H1 (cell line): Measurements from ENCODE around the gene RASGEF1B. TPM values are rescaled to one million over a fixed set of nuclear protein-coding genes. Genes with fewer than 3 reads are reported as not detected.

Experiments used
- MAX ChIP-seq: IDR thresholded peaks from 2 replicates; pipeline ENCODE4 v1.6.1; 2012; ENCODE audit warnings: inconsistent platforms
- RBBP5 ChIP-seq: IDR thresholded peaks from 2 replicates; pipeline ENCODE4 v1.7.1; 2012; ENCODE audit warnings: low read depth, mild to moderate bottlenecking, inconsistent platforms, low read length, moderate library complexity, borderline replicate concordance
- RFX5 ChIP-seq: IDR thresholded peaks from 2 replicates; pipeline ENCODE4 v1.6.1; 2011; ENCODE audit warnings: low read depth, low read length, improper control_type of control experiment, borderline replicate concordance
- TCF12 ChIP-seq: IDR thresholded peaks from 2 replicates; pipeline ENCODE4 v1.6.1; 2011; ENCODE audit warnings: low read depth, mild to moderate bottlenecking, low read length
- polyA plus RNA-seq, 7 experiments: library from polyadenylated mRNA; depleted of rRNA in 3 of 7; stranded (reverse) in 5 of 7; unstranded in 2 of 7; fragments of >200 nt in 5 of 7; fragments of 200-250 nt in 2 of 7; gene quantifications; 1 replicate in 5 of 7; 2 replicates in 1 of 7; 4 replicates in 1 of 7; pipeline versions ENCODE4 v1.2.1 to v1.2.3, GENCODE V29; 2011 to 2013; ENCODE audit warnings: missing spikeins in 2 of 7, mixed read lengths in 2 of 7
- total RNA-seq: library from RNA; stranded (reverse); fragmentation: NEBNext Ultra II Directional; extraction: Animal tissue kit (Norgen Biotek cat#: 25700); gene quantifications from 2 replicates; pipeline ENCODE4 v1.2.1, GENCODE V29; 2021

Gene RASGEF1B
- total and polyA plus RNA-seq, 2 of the 8 experiments (the other 6 are each of a cell fraction or from before 2014, with no cell fraction given) = 1.6 to 4.7 TPM

- TF ChIP-seq TCF12 (no peak), RFX5 (no peak), RBBP5 (no peak), MAX (no peak)
These were observed 23.6 kb upstream of the RASGEF1B start (continued) for GRCh38 chr4:81495345-81495744.
